NCI-H748 treated with DMSO at 0.1 percent for 48 hours (cell line): ENCODE results near the gene PLSCR3.

Source experiments
- DNase-seq: peaks from one replicate; lab custom pipeline; 2025; lab: John Stamatoyannopoulos, UW

PLSCR3 gene

DNA sequence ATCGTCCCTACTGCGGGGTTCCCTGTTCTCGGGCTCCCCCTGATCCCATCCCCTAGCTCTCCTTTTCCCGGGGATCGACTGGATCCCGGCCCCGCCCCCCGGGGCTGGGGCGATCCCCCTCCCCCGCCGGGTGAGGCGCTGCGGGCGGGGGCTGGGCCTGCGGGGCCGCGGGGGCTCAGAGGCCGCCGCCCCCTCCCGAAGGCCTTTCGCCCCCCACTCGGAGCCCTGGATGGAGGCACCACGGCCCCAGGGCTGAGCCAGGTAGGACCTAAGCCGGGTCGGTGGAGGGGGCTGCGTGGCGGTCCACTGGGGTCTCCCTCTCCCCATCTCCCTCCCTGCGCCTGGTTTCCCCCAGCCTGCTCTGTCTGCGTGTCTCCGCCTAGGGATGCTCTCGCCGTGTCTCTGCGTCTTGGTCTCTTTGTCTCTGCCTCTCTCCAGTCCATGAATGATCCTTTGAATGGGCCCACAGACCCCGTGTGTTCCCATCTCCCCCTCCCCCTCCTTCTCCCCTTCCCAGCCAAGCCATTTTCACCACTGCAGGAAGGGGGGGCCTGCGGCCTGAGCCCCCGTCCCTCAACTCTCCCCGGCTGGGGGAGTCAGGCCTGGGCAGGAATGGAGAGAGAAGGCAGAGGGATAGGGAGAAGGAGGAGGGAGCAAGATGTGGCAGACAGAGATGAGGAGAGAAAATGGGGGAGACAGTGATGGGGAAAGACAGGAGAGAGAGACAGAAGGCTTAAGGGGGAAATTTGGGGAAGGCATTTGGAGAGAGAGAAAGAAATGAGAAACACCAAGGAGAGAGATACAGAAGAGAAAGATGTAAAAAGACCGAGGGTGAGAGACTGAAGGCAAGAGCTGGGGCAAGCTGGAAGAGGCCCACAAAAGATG, 11.3 kb upstream of the PLSCR3 start:
- no peak for DNase-seq

DNA sequence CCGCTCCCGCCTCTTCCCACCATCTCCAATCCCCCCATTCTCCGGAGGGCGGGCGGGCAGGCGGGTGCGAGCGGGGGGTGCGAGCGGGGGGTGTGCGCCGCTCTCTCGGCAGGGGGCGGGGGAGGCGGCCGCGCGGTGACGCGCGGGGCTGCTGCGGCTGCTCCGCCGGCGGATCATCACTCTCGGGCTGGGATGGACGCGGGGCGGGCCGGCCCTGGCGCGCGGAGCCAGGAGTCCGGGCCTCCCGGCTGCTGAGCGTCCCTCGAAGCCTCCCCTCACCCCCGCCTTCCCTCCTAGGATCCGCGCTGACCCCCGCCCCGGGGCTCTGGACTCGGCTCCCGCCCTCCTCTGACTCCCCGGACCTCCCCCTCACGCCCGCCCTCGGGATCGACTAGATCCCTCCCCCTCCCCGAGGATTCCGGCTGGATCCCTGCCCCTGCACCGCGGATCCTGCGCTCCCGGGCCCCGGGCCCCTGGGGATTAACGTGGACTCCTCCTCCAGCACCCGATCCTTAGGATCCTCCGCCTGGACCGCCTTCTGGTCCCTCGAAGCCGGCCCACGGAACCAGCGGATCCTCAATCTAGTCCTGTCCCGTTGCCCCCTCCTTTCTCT, 10.5 kb upstream of the PLSCR3 start:
- peak; percentile 62 for DNase-seq

DNA sequence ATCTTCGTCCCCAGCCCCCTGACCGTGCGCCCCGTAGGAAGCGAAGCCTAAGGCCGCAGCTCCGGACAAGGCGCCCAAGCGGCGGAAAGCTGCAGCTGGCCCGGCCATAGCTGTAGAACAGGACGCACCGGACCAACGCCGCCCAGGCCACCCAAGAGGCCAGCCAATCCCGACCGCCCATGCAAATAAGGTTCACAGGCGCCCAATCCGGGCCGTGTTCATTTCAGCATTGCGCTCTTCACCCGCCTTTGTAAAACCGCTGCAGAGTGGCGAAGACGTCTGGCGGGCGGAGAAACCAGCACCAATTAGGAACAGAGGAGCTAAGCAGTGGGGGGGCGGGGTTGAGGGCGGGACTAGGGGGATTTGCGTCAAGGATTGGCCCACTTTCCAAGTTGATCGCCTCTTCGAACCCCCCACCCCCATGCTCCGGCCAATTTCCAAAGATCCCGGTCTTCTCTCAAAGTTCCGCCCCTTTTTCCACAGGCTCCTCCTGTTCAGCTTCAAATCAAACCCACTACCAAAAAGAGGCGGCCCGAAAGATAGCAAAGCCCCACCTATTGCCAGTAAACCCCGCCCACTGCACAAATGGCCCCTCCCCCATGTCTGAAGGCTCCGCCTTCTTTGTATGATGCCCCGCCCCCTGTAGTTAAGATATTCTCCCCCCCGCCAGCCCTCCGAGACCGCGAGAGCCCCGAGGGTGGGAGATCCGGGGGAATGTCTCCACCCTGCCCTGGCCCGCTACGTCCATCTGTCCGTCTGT, 9.8 kb upstream of the PLSCR3 start, which contains the start of gene TMEM256:
Gene TMEM256 (minus strand): TSS at position 121 of the 760 bp plus-strand sequence. CDS start 13 bp downstream, at position 108.
- peak; percentile 100 for DNase-seq

DNA sequence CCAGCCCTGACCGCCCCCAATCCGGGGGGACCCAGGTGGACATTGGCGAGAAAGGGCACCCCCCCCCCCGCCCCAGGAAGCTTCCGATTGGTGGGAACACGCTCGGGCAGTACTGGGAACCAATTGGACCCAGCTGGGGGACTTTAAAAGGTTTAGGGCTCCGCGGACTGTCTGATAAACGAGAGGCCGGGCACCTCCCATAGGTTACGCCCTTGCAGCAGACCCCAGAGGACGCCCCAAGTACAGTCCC, 9.3 kb upstream of the PLSCR3 start:
- peak; percentile 76 for DNase-seq

DNA sequence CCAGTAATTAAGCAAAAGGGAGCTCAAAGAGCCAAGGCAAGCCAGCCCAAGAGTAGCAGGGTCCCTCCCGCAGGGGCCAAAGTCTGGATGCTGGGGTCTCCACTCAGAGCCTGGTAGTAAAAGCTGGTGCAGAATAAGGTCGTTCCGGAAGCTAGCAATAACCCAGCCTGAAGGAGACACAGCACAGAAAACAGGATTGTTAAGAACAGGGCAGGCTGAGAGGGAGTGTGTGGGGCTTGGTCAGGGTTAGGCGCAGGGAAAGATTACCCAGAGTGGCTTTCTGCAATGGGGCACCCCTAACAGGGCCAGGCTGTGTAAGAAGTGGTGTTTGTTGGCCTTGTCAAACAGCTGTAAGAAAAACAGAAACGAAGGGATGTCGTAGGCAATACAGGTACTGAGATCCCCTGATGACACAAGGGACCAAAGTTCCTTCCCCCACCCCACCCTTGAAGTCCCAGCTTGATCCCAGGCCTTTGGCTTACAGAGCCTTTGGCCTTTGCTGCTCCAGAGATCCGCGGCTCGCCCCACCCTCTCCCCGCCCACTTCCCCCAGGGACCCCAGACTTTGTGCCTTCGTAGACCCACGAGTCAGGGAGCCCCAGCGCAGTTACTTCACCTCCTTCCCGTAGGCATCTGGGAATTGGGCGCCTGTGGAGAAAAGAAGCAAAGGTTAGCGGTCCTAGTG, 8.9 kb upstream of the PLSCR3 start:
- peak; percentile 60 for DNase-seq

DNA sequence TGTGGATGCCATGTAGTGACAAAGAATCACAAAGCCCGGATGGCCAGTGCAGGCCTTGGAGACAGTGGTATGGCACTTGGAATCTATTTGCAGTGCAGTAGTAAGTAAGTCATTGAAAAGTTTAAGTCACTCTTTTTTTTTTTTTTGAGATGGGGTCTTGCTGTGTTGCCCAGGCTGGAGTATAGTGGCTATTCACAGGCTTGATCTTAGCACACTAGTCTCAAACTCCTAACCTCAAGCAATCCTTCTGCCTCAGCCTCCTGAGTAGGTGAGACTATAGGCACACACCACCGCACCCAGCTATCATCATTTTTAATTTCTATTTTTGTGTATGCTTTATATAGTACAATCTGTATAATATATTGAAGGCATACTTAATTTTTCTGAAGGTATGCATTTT, 4.3 kb upstream of the PLSCR3 start:
- DNase-seq = no peak

DNA sequence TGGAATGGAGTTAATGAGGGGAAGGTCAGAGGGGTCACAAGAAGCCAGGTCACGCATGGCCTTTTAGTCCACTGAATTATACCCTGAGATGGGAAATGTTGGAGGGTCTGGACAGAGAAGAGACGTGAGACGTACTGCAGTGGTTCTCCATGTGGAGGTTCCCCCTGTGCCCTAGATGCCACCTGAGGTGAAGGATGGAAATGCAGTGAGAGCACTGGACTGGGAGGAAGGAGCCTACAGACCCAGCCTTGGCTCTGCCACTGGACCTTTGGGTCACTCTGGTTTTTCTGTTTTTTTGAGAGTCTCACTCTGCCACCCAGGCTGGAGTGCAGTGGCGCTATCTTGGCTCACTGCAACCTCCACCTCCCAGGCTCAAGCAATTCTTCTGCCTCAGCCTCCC, 1.8 kb upstream of the PLSCR3 start:
- no peak for DNase-seq

DNA sequence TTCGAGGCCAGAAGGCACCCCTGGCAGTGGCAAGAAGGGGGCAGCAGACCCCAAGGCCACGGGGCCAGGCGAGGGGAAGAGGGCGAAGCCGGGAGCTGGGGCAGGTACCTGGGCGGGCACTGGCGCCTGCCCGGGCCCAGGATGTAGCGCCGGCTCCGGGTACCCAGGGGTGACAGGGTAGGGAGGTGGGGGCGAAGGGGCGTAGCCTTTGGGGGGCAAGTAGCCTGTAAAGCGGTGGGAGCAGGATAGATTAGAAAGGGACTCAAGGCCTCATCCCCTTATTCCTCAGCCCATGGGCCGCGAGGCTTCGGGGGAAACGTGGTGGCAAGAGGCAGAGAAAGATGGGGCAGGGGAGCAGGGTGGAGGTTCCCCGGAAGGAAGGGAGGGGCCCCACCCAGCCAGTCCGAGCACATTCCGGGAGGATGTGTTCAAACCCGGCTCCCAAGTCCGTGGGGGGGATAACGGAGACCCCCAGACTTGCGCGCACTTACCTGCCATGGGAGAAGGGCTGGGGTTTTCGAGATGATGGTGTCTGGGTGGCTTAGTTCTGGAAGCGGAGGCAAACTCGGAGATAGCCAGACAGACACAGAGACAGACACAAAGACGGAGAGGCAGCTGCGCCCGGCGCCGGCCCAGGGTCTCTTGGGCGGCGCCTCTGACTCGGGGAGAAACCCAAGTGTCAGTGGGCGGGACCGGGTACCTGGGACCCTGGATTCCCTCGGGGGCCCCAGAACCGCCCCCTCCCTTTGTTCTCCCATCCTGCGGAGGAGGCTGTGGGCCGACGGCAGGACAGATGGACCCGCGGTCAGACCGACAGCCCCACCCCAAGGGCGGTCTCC, 493 bp downstream of the PLSCR3 start:
- DNase-seq = peak; percentile 77

DNA sequence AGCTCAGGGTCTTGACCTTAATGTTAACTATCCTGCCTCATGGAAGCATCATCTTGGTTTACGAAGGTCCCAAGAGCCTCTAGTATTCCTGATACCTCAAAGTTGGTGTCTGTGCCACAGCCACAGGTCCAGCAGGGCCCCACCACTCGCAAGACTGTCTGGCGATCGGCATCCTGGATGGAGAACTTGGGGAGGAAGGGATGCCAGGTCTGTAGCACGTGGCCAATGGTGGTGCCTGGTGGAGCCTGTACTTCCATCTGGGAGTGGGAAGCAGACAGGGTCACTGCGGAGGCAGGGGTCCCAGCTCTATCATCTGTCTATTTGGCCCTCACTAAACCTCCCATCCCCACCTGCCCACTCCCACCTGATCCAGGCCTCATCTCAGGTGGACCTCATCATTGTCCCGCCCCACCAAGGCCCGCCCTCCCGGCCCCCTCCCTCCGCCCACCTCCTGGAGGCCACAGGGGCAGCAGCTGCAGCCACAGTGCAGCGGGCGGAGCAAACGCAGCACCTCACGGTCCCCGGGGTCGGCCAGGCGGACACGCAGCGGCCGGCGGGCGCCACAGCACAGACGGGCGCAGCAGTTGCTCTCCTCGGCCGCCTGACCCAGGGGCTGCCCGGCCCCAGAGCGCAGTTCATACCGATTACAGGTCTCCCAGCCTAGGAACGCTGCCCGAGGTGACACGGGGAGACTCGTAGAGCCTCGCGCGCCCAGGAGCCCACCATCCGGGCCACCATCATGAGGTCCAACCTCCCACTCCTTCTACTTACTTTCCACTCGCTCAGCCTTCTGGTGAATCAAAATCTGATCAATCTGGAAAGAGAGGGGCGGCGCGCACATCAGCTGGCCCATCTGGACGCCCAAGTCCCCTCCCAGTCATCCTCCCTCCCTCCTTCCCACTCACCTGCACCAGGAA, 1.4 kb downstream of the PLSCR3 start:
- DNase-seq = no peak

DNA sequence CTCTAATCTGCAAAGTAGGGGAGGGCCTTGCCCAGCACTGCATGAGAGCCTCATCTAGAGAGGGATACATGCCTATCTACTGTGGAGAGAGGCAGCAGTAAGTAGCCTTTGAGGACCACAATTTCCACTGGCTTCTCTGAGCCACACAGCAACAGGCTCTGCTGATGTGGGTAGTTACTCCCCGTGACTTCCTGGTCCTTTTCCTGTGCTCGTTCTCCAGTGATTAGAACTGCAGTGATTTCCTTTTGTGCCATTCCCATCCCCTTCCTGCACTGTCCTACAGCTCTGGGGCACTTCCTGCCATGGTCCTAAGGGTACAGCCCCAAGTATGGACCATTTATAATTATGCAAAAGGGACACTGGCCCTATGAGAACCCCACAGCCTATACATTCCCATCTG, 3.0 kb downstream of the PLSCR3 start:
- DNase-seq = no peak

DNA sequence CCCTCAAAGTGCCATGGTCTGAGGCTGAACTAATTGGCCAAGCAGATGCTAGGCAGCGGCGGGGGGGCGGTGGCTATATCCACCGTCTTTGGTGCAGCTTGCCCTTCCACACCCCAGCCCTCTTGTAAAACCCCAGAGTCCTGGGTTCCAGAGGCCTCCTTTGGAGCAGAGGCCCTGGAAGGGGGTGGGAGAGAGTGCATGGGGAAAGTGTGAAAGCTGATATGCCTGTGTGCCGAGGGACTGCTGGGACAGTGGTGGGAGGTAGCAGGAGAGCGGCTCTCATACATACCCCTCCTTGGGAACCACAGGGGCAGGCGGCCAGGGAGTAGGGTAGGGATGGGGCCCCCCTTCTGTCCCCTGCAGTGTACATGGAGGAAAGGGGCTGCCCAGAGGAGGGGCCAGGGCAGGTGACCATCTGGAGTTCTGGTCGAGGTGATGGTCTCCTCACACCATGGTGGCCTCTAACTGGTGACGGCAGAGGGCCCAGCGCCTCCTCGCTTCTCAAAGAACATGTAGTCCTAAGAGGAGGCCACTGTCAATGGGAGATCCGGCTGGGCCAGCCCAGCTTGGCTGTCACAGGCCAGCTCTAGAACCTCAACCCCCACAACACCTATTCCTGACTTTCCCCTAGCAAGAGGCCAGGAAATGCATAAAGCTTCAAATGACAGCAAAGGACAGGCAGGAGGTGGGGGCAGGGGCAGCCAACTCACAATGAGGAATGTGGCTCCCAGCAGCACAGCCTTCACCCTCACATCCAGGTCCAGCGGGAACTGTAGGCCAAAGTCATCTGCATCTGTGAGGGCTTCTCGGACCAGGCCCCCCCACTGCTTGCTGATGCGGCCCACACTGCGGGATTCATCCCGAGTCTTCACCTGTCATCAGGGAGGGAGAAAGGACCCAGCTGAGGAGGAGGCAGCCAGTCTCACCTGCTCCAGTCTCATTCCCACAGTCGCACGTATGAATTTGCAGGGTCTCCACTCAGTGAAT, 4.1 kb downstream of the PLSCR3 start:
- no peak for DNase-seq

DNA sequence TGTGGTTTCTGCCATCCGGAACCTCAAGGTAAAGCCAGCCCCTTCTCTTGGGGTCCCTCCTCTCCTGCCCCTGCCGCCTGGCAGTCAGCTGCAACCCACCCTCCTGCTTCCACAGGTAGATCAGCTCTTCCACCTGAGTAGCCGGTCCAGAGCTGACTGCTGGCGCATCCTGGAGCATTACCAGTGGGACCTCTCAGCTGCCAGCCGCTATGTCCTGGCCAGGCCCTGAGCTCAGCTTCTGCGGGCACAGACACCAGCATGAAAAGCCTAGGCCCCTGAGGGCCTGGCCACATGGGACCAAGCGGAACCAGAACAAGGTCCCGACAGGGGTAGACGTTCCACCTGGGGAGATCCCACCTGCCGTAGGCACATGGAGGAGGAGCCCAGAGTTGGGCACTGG, 5.5 kb downstream of the PLSCR3 start:
- no peak for DNase-seq

DNA sequence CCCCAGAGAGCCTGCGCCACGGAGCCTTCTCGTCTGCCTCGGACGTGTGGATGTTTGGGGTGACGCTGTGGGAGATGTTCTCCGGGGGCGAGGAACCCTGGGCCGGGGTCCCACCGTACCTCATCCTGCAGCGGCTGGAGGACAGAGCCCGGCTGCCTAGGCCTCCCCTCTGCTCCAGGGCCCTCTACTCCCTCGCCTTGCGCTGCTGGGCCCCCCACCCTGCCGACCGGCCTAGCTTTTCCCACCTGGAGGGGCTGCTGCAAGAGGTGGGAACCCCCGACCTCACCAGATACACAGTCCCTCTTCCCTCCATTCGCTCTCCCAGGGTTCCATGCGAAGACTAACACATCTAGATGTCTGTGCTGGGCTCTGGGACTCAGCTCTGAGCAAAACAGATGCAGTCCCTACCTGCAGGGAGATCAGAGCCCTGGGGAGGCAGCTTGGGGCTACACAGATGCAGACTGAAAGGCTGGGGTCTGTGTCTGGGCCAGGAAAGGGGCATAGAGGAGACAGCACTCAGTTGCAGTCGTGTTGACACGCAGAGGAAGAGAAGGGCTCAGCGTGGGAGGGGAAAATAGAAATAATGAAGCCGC, 9.7 kb downstream of the PLSCR3 start:
- DNase-seq = no peak

DNA sequence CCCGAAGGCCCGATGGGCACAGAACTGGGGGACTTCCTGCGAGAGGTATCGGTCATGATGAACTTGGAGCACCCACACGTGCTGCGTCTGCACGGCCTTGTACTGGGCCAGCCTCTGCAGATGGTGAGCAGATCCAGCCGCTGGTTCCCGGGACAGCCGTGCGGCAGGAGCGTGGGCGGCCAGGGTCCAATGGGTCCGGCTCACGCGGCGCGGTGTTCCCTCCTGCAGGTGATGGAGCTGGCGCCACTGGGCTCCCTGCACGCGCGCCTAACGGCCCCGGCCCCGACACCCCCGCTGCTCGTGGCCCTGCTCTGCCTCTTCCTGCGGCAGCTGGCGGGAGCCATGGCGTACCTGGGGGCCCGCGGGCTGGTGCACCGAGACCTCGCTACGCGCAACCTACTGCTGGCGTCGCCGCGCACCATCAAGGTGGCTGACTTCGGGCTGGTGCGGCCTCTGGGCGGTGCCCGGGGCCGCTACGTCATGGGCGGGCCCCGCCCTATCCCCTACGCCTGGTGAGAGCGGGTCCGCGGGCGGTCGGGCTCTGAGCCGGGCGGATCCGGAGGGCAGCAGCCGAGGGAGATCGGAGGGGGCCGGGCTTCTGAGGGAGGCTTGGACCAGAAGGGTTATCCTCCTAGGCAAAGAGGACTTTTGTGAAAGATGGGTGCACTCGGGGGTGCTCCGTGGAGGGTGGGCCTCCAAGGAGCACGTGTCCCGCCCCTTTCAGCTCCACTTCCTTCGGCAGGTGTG, 10.4 kb downstream of the PLSCR3 start:
- peak; percentile 85 for DNase-seq

DNA sequence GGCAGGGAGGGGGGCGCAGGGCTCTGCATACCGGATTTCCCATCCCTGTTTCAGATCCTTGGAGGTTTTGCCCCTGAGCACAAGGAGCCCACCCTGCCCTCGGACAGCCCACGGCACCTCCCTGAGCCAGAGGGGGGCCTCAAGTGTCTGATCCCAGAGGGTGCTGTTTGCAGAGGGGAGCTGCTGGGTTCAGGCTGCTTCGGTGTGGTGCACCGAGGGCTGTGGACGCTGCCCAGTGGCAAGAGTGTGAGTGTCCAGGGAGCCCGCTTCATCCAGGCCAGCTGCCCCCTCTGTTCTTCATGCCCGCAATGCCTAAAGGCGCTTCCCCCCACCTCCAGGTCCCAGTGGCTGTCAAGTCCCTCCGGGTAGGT, 11.0 kb downstream of the PLSCR3 start:
- no peak for DNase-seq

DNA sequence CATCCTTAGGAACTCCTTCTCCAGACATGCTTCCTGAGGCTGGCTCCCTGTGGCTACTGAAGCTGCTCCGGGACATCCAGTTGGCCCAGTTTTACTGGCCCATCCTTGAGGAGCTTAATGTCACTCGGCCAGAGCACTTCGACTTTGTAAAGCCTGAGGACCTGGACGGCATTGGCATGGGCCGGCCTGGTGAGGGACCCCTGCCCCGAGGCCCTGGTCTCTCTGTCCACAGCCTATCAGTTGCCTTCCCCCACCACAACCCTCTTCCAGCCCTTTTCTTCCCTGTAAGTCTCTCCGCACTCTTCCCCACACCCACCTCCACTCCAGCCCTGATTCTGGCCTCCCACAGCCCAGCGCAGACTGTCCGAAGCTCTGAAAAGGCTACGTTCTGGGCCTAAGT, 11.4 kb downstream of the PLSCR3 start:
- no peak for DNase-seq

DNA sequence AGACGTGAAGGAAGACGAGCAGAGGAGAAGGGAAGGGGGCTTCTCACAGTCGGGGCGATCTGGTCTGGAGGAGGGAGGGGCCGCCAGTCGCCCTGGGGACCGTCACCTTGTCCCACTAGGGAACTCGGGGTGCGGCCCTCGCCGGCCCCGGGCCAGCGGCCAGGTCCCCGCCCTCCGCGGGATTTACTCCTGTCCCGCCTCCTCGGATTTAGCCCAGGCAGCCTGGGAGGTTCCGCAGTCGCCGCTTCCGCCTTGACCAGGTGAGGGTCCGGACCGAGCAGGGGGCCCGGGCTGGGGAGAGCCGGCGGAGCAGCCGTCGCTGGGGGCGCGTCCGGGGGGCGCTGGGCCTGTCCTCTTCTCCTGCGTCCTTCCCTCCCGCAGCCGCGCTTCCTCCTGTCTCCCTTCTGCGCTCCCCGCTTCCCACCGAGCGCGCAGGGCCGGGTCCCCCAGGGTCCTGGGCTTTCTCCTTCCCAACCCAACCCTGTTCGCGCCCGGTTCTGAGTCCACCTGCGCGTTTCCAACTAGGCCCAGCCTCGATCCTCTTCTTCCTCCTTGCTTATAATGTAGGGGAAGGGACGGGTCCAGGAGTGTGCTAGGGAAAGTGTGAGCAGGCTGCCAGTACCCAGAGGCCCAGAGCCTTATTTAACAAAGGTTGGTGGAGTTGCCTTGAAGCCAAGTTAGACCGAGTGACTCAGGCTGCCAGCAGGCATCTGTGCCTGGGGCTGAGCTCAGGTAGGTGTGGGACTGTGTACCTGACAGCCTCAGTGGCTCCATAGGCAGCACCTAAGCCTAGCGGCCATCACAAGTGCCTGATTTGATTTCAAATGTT, 13.3 kb downstream of the PLSCR3 start, which contains the start of gene TNK1:
Gene TNK1 (plus strand): TSS at position 235 of the 829 bp plus-strand sequence. CDS start 1,838 bp downstream, outside the sequence.
- peak; percentile 35 for DNase-seq
